Stimulated activated CD8-positive, alpha-beta memory T cell treated with anti-CD3 and anti-CD28 coated beads, Interleukin-7, amount 100 ng/mL, for 48 hours (primary cell): ENCODE data around the gene LNPEP.
A peak's percentile ranks its signal among the peaks of the same experiment; 100 is the strongest.
"Not testable (repeated sequence)": the region's sequence is repeated elsewhere in the genome, so short reads cannot be mapped to it uniquely, and the experiment has no call there.

Source experiments
- DNase-seq, 2 donors: peaks; one replicate each; pipeline ENCODE4 v3.0.0-alpha.2; 2020; ENCODE audit warnings: low read depth in 1 of 2; ENCODE audit errors: extremely low read depth in 1 of 2

LNPEP gene

DNA sequence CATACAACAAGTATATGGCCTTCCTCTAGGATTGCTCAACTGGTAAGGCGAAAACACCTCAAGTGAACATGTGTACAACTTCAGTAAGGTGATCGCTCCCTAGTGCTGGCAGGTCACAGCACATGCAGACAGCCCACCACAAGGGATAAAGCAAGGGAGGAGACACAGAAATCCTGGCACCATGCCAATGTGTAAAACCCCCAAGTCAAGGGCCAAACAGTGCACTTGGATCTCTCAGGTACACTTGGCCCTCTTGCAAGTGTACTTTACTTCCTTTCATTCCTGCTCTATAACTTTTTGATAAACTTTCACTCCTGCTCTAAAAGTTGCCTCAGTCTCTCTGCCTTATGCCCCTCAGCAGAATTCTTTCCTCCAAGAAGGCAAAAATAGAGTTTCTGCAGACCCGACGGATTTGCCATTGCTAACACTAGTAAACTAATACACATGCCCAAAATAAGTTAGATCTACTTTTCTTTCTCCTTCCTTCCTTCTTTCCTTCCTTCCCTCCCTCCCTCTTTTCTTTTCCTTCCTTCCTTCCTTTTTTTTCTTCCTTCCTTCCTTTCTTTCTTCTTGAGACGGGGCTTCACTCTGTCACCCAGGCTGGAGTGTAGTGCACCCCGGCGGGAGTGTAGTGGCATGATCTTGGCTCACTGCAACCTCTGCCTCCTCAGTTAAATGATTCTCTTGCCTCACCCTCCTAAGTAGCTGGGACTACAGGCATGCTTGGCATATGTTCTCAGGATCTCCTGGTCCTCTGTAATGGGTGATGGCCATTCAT lies 6.8 kb upstream of the LNPEP start:
- no peak for DNase-seq

DNA sequence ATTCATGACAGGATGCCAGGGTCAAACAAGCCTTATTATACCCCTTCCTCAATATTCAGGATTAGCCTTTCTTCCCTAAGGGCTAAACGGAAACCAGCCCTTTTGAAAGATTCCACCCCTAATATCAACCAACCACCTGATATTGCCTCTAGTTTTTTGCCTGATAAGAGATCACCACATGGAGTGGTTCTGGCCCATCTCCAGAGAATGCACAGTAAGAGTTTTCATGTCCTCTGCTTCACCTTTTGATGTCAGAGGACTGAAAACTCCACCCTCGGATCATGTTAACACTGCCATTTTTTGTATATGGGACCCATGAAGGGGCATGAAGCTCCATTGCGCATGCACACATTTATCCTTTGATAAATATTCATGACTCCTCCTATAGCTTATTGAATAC lies 5.8 kb upstream of the LNPEP start:
- no peak for DNase-seq

DNA sequence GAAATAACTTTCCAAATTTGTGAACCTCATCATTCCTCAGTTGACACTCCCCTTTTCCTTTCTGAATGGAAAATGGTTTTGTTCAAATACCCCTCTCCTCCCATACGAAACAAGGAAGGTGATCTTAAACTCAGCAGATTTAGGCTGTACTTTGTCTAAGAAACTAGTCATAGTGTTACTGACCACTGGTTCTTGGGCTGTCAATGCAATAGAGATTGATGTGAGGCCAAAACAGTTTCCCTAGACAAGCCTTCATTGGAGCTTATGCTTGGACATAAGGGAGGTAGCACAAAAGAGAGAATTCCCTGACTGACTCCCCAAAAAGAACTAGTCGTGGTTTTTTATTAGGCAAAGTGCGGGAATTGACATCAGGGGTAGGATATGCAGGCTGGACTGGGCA lies 5.3 kb upstream of the LNPEP start:
- DNase-seq: no peak

DNA sequence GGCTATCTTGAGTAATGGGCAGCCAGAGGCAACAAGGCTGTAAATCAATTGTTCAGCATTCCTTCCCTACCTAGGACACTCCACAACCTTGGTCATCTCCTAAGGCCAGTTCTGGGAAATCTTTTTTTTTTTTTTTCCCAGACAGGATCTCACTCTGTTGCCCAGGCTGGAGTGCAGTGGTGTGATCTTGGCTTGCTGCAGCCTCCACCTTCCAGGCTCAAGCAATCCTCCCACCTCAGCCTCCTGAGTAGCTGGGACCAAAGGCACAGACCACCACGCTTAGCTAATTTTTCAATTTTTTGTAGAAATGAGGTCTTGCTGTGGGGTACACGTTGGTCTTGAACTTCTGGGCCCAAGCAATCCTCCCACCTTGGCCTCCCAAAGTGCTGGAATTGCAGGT lies 4.8 kb upstream of the LNPEP start:
- not testable (repeated sequence) for DNase-seq

DNA sequence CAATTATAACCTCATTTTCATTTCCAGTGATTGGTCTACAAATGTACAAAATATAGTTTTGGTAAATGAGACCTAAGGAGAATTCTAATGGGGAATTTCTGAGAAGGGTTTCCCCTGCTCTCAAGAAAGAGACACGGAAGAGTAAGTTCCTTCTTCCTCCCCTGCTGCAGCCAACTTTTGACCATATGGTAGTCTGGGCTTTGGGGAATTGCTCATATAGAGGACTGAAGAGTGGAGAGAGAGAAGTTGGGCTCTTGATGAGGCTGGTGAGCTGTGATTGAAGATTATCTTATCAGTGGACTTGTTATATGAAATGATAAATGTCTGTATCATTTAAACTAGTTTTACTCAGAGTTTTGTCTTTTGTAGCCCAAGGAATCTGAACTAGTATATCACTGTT lies 4.3 kb upstream of the LNPEP start:
- no peak for DNase-seq

DNA sequence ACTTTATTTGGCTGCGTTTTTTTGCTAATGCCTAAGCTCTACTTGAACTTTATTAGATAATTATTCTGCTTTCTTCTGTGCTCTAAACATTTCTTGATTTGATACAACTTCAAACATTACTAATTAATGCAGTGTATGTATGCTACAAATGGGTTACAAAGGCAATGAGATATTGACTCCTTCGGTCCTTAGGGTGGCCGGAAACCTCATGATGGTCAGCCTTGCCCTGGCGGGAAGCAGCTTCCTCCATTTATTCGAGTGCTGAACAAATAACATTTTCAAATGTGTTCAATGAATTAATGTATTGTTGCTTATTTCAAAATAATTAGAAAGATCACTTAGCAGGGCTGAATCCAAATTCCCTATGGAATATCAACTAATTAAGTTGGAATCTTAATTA lies 3.9 kb upstream of the LNPEP start:
- no peak for DNase-seq

DNA sequence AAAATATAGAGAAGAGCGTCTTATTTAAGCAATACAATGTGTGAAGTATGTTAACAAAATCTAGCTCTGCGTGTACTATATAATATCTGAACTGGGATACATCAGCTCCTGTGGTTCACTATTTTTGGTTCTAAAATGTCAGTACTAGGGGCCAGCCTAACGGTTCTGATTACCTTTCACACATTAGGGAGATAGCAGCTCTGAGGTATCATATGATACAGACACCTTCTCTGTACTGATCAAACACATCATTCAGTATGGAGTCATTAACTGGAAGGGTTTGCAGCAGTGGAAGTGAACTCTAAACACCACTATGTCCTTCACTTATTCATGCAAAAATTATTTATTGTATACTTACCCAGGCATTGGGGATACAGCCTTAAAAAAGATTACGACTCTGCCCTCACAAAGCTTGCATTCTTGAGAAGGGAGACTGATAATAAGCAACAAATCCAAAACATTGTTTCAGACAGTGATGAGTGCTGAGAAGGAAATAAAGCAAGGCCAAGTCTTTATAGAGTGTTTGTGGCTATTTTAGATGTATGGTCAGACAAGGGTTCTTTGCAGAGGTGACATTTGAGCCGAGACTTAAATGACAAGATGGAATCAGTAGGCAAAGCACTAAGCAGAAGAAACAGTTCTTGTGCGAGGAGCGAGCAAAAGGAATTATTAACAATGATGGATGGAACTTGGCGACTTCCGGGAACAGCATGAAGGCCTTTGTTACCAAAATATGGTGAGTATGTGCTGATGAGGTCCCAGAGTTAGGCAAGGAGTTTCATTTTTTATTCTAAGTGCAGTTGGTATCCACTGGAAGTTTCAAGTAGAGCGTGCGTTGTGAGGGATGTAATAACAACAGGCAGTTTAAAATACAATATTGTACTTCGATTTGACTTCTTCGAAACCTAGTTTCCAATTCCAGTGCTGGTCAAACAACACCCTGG lies 1.8 kb upstream of the LNPEP start:
- DNase-seq: no peak

DNA sequence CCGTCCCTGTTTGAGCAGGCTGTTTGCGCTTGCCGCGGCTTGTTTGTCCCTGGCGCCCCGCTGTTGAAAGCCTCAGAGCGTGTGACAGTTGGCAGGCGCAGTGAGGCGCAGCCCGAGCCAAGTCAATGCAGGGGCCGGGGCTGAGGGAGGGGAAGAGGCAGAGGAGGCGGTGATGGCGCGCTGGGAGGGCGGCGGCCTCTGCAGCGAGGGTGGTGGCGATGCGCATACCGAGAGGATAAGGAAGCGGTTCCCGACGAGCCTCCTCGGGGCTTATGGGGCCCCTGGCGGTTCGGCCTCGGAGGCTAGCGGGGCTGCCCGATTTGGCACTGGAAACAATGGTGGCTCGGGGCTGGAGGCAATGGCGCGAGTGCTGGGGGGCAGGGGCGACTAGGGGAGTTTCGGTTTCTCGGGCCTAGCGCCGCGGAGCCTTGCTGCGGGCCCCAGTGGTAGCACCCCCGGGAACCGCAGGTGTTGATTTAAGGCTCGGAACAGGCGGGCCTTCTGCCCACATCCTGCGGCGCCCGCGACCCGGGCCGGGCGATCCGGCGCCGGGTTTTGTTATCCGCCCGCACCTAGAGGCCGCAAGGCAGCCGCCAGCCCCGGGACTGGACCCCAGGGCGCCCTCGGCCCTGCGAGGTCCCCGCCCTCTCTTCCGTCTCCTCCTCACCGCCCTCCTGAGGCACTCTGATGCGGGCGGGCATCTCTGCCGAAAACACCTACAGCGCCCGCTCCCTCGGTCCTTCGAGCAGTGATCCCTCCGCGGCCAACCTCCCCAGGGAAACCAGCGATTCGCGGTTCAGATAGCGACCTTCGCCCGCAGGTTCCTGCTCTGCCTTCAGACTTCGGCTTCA lies 947 bp upstream of the LNPEP start:
- peak; percentile 87 to 93 for DNase-seq

DNA sequence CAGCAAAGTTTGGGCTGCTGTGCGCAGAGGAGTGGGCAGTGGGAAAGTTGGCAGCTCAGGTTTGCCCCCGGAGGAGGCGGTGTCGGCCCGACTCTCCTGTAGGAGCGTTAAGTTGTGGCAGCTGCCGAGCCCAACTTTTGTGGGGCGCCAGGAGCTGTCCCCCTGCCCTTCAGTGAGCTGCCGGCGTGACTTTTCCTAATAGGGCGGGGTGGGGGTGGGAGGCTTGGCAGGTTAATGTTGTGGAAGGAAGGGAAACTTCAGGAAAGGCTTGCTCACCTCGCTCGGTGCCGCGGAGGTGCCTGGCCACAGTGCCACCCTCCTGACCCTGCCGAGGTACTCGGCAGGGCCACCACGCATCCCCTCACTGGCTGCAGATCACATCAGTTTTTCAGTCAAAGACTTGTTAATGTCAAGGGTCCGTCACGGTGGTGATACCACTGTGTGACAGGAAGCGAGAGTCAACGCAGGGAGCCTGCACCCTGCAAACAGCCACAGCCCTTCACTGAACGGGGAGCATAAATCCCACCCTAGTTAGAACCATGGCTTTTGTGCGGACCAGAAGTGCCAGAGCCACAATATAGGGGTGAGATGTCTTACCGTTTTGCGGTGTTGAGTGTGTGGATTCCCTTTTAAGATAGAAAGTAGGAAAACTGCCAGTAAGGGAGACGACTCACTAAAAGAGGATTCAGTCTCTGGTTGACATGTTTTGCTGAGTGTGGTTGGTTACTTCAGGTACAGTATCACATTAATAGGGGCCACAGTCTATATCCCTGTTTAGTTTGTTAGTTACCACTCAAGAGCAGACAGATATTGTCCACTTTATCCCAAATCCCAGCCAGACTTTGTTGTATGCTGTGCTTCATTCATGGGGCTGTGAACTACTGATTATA lies 796 bp downstream of the LNPEP start:
- DNase-seq: peak; percentile 32 to 46

DNA sequence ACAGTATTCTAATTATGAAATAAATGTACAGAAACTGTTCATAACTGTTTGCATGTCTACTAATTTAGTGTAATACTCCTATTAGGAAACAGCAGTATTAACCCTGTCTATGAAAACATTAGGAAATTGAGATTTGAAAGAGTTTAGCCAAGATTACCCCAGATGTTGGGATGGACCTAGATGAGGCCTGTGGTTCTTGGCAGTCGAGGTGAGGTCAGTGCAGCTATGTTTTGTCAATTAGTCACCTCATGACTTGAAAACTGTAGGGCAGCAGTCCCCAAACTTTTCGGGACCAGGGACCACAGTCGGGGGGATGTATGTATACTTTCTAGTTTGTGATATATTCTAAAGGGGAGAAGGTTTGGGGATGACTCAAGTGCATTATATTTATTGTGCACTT lies 4.7 kb downstream of the LNPEP start:
- no peak for DNase-seq

DNA sequence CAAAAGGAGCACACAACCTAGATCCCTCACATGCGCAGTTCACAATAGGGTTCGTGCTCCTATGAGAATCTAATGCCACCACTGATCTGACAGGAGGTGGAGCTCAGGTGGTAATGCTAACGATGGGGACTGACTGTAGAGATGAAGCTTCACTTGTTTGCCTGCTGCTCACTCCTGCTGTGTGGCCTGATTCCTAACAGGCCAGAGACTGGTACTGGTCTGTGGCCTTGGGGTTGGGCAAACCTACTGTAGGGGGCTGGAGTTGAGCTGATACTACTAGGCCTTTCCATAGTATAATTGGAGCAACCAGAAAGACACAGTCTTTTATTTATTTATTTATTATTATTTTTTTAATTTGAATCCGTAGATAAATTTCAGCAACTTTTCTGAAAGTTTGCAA lies 5.3 kb downstream of the LNPEP start:
- DNase-seq: no peak

DNA sequence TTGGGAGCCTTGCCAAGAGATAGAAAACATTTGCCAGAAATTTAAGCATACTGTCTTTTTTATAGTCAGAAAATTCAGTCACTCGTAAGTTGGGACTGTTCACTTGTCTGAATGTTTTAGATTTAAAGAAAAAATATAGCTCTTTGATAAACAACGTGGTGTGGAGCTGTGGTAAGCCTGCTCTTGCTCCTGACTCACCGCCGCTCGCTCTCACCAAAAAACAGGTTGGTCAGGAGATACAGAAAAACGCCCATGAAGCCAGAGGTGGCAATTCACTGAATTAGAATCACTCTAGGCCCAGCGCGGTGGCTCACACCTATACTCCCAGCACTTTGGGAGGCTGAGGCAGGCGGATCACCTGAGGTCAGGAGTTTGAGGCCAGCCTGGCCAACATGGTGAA lies 6.2 kb downstream of the LNPEP start:
- no peak for DNase-seq

DNA sequence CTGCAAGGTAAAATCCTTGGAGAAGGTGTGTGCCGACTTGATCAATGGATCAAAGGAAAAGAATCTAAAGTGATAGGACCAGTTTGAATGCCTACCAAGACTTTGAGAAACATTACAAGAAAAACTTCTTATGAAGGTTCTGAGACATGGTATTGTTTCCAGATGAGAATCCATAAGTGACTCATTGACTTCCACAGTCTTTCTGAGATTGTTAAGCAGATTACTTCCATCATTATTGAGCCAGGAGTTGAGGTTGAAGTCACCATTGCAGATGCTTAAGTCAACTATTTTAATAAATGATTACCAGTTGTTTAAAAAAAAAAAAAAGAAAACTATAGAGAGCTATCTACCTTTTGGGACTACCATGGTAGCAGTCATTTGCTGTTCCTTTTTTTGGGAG lies 7.0 kb downstream of the LNPEP start:
- no peak for DNase-seq

DNA sequence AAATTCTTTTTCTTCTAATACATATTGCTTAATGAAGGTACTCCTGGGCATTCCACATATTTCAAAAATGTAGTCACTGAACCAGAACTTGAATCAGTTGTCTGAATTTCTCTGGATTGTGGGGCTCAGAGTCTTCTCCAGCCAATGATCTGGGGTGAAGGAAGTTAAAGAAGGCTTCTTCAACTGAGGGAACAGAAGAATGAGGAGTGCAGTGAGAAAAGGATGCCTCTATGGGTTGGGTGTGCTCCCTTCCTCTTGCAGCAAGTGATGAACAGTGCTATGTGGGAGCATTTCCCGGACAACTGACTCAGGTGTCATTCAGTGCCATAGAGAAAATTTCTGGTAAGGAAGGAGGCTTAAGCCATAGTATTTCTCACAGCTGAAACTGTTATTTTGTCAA lies 7.9 kb downstream of the LNPEP start:
- no peak for DNase-seq

DNA sequence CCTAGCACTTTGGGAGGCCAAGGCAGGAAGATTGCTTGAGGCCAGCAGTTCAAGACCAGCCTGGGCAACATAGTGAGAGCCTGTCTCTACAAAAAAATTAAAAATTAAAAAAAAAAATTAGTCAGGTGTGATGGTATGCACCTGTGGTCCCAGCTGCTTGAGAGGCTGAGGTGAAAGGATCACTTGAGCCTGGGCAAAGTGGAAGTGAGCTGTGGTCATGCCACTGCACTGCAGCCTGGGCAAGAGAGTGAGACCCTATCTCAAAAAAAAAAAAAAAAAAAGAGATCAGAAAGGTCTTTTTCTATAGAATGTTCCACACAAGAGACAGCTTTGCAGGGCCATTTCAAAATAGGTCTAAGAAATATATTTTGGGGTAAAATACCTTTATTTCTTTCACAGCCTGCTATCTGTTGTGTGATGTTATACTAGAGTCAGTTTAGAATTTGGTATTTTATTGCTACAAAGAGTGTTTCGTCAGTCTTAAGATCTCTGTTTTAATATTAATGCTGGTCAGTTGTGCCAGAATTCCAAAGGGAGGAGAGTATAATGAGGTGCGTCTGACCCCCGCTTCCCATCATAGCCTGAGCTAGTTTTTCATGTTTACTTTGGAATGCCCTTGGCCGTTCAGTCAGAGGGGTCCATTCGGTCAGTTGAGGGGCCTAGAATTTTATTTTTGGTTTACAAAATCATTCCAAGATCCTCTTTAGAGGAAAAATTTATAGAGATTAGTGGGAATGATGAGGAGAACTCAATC lies 9.4 kb downstream of the LNPEP start:
- no peak for DNase-seq

DNA sequence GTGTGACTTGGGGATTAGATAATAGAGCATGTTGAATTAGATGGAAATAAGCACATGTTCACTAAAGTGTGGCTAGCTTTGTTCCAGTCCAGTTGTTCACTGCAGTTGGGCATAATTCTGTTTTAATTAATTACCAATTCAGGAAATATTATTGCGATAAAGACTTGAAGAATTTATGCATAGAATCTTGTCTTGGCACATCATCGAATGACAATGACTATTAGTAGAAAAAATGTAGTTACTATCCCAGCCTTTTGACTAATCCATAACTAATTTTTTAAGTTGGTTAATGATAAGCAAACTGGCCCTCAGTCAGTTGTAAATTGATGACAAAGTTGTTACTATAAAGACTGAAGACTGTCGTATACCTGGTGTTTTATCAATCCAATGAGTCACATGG lies 10.5 kb downstream of the LNPEP start:
- no peak for DNase-seq

DNA sequence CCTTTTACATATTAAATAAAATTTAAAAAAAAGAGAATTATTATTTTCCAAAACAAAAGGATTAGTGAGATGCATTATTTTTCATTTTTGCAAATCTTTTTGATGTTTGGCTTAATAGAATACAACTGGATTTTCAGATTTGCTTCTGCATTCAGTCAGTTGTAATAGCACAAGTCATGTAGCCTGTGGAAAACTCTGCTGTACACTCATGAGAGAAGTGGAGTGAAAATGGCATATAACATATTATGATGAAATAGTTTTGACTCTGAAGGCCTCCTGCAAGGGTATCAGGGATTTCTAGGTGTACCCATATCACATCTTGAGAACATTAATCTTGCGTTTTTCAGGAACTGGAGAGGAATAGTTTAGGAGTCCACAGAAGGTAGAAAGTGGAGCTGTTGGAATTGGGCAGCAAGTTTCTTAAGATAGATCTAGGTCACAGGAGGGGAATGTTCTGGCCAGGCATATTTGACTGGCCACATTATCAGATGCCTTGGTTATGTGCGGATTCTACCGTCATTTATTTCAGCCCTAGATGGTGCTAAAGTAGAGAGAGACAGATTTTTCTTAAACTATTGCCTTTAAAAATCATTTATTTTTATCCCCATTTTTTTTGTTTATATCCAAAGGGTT lies 16.4 kb downstream of the LNPEP start:
- no peak for DNase-seq

DNA sequence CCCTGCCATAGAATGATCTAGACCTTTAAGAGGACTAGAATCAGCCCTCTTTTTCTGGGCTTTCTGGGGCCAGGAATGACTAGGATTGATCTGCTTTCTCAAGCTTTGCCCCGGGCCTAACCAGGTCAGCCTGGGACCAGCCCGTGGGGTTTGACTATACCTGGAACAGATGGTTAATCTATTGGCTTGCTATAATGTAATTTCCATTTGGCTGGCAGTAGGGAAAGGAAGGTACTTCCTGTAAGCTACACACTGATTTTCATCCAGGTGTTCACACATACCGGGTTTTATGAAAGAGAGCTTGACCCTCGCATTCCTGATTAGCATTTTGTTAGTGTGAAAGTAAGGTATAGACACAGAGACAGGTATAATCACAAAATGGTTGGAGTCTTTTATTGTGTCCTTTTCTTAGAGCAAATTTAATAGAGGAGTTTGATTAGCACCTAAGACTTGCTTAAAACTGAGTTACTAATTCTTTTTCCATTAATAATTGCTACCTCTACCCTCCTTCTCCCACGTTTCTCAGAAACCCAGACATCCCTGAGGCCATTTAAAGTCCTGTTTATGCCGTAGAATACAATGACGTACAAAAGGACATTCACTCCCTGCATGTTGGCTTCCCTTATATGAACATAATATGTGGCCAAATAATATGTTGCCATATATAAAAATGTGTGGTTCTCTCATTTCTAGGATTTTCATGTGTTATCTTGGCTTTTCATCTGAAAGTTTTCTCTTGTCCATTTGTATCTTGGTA lies 17.3 kb downstream of the LNPEP start:
- no peak for DNase-seq
